NCI-H146 treated with DMSO at 0.1 percent for 48 hours (cell line): ENCODE data around the gene TM7SF2.
"Not testable (repeated sequence)": the region's sequence is repeated elsewhere in the genome, so short reads cannot be mapped to it uniquely, and the experiment has no call there.

Experiments used
- DNase-seq: peaks from one replicate; lab custom pipeline; 2025; ENCODE audit not compliant: unreplicated experiment; lab: John Stamatoyannopoulos, UW

The TM7SF2 gene

GRCh38 chr11:65128182-65129145 is 16.8 kb downstream of the TM7SF2 start:
- DNase-seq, result no peak

- DNase-seq, result no peak
Observed at GRCh38 chr11:65129649-65130441, 18.2 kb downstream of the TM7SF2 start.

DNA sequence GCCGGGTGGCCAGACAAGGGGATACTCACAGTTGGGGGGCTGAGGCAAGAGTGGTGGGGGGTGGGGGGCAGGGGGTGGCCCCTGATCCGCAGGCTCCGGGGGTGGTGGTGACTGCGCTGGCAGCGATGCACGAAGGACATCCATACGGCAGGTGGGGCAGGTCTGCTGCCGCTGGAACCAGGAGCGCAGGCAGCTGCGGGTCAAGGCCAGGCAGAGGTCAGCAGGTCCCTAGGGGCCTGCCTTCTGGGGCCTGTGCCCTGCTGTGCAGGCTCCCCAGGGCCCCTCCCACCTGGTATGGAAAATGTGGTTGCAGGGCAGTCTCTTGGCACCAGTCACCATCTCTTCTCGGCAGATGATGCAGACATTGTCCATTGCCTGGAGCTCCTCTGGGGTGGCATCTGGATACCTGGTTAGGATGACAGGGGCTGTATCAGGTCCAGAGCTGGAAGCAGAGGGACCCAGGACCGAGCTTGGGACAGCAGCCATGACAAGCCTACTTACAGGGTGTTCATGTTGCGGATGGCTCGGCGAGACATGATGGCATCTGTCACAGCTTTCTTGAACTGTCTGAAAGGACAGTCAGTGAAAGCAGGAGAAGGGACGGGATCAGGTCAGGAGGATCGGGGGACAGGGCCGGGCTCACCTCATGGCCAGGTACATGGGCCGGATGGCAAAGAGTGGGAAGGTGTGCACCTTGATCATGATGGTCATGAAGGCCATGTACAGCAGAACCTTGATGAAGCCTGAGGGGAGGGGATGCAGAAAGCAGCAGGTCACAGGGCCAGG is 19.2 kb downstream of the TM7SF2 start:
- no peak for DNase-seq

DNA sequence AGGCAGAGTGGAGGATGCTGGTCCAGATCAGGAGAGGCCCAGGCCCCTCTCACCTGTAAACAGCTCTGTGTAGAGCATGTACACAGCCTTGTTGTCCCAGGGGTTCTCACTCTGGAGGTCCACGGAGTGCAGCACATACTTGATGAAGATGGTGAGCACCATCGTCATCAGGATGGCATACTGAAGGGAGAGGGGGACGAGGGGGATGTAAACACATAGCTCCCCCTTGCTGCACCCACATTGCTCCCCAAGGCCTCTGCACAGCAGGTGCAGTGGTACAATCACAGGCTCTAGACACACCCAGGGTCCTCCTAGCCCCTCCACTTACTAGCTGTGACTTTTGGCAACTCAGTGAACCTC is 19.7 kb downstream of the TM7SF2 start:
- no peak for DNase-seq

DNA sequence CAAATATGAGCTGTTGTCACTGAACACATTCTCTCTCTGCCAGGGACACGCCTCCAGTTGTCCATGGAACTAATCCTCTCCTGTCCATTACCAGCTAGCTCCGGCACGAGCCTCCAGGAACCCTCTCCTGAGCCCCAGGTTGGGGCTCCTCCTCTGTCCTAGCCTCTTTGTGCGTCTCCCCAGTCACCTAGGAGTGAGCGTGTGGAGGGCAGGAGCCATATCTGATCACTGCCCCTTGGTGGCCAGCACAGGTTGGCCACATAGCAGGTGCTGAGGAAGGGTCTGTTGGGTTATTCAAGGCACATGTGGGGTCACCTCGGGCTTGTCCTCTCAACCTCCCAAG is 20.2 kb downstream of the TM7SF2 start:
- DNase-seq, result no peak

- DNase-seq, result no peak
Observed at GRCh38 chr11:65132238-65132987, 20.7 kb downstream of the TM7SF2 start.

DNA sequence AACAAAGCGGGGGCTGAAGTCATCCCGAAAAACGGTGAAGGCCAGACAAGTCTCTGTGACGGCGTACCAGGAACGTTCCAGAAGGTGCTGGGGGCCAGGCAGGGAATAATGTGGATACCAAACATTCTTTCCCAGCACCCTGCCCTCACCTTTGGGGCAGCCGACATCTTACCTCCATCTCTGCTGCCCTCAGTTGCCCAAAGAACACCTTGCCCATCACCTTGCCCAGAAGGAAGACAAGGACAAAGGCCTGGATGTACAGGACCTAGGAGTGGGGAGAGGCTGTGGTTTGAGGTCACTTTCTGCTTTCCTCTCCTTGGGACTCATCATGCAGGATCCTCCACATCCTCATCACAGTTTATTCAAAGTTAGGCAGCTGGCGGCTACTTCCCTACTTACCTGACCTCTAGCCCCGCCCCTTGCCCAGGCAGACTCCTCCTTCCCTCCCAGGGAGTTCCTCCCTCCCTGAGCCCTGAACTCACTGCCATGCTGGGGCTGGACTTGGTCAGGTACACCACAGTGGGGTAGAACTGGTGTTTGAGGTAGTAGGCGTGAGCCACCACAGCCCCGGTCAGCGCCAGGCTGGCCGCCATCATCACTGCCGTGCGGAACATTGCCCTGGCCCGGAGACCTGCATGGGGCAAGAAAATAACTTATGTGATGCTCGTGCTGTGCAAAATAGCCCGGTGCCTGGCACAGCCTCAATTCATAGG is 21.5 kb downstream of the TM7SF2 start:
- no peak for DNase-seq

DNA sequence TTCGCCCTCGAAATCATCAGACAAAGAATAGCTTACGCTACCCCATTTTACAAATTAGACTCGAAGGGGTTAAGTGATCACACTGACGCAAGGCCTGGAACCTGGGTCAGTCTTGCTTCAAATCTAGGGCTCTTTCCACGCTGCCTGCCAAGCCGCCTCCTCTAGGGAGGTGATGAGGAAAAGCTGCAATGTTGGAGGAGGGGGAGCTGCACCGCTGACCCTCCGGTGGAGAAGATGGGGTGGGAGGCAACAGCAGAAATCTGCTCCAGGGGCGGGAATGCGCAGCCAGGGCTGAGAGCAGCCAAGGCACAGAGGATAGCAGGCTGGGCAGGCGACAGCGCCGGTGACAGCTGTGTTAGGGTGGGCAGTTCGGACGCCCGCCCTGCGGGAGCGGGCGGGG is 22.1 kb downstream of the TM7SF2 start:
- no peak for DNase-seq

- peak; percentile 91 for DNase-seq
Observed at GRCh38 chr11:65134240-65134951, 22.7 kb downstream of the TM7SF2 start, which contains the start of gene SYVN1. TSS of gene SYVN1 (minus strand) at chr11:65134519. CDS start at chr11:65133601, 918 bp downstream.

DNA sequence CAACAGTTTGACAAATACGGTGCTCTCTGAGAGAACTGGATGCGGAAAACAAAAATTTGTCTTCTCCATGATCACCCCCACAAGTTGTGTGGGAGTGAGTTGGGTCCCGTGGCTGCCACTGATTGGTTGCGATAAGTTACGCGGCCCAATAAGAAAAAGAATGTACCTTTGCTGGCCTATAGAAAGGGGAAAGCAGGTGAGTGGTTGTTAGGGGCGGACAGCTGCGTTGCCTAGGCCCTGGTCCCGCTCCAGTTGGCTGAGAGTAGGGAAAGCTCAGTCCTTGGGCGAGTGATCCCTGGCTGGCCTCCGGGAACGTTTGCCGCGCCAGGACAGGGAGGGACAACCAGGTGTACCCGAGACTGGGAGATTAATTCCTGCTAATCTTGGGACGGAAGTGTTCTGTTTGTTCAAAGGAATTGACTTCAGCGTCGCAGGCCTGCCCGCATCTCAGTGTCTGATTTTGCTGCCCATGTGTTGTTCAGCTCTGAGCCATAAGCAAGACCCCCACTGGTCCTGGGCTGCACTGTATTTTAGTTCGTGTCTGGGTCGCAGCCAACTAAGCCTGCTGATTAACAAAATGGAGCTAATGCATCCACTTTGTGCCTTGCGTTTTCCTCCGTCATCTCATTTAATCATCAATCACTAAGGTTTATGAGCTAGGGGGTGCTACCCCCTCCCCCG is 23.4 kb downstream of the TM7SF2 start:
- peak; percentile 98 for DNase-seq

DNA sequence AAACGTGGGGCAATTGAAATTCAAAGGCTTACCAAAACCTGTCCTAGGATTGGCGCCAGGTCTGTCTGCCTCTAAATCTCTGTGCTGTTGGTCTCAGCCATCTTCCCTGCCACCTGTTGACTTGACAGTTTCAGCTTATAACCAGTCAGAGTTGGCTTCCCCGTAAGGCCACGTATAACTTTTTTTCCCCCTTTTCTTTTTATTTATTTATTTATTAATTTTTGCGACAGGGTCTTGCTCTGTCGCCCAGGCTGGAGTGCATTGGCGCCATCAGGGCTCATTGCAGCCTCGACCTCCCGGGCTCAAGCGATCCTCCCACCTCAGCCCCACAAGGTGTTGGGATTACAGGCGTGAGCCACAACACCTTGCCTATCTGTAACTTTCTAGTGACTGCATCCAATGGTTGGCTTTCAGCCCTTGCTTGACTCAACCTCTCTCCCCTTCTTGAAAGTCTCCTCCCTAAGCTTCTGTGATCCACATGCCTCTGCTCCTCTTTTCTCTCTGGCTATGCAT is 24.0 kb downstream of the TM7SF2 start:
- DNase-seq, result peak; percentile 17

- no peak for DNase-seq
Observed at GRCh38 chr11:65136515-65137096, 24.9 kb downstream of the TM7SF2 start.

DNA sequence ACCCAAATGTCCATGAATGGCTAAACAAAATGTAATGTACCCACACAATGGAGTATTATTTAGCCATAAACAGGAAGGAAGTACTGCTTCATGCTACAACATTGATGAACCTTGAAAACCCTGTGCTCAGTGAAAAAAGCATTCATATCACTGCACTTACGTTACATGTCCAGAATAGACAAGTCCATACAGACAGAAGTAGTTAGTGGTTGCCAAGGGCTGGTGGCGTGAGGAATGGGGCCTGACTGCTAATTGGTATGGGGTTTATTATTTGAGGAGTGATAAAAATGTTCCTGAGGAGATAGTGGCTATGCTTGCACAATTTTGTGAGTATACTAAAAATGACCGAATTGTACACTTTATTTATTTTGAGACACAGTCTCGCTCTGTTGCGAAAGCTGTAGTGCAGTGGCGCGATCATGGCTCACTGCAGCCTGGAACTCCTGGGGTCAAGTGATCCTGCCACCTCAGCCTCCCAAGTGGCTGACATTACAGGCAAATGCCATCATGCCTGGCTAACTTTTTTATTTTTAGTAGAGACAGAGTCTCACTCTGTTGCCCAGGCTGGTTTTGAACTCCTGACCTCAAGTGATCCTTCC is 30.3 kb downstream of the TM7SF2 start:
- no peak for DNase-seq

DNA sequence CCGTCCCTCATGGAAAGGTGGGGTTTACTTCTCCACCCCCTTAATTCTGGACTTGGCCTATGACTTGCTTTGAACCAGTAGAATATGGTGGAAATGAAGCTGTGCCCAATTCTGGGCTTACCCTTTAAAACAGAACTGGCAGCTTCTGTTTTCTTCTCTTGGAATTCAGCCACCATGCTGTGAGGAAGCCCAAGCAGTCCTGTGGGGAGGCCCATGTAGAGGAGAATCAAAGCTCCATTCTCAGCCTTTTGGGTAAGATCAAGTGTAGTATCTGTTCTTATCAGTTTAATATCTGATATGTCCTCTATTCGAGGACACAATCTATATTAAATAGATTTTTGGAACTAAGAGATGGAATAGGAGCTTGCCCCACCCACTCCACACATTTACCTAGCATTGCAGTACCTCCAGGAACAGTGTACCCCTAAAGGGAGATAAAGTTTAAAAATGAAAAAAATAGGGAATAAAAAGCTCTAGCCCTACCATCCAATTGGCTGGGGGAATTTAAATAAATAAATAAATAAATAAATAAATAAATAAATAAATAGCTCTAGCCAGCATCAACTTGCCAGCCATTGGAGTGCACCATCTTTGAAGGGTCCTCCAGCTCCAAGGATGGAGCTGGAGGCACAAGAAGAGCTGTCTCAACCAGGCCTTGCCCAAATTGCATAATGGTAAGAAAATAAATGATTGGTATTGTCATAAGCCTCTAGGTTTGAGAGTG is 35.8 kb downstream of the TM7SF2 start:
- DNase-seq, result no peak

DNA sequence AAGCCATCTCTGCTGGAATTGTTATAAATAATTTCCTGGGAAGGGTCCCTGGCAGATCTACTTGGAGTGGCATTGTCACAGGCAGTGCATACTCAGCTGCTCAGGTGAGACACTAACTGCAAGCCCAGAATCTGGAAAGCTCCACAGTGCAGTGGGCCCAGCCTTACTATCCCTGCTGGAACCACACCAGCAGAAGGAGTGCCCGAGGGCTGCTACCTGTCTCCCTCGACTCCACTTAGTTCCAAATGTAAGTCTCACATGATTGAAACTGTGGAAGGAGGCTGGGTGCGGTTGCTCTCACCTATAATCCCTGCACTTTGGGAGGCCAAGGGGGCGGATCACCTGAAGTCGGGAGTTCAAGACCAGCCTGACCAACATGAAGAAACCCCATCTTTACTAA is 37.0 kb downstream of the TM7SF2 start:
- DNase-seq, result no peak

DNA sequence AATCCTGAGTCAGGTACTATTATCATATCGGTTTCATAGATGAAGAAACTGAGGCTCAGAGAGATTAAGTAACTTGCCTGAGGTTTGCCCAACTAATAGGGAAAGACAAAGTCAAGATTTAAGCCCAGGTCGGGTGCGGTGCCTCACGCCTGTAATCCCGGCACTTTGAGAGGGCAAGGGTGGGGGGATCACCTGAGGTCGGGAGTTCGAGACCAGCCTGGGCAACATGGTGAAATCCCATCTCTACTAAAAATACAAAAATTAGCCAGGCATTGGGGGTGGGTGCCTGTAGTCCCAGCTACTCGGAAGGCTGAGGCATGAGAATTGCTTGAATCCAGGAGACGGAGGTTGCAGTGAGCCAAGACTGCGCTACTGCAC is 38.4 kb downstream of the TM7SF2 start:
- DNase-seq, result not testable (repeated sequence)
